Measurements from ENCODE around the gene ABAT. TPM values are rescaled to one million over a fixed set of nuclear protein-coding genes. Genes with fewer than 3 reads are reported as not detected.

ABAT gene
- total RNA-seq, 2 donors from 2014 or later = 9.8 to 14.9 TPM

- TF ChIP-seq, protein P1, sequence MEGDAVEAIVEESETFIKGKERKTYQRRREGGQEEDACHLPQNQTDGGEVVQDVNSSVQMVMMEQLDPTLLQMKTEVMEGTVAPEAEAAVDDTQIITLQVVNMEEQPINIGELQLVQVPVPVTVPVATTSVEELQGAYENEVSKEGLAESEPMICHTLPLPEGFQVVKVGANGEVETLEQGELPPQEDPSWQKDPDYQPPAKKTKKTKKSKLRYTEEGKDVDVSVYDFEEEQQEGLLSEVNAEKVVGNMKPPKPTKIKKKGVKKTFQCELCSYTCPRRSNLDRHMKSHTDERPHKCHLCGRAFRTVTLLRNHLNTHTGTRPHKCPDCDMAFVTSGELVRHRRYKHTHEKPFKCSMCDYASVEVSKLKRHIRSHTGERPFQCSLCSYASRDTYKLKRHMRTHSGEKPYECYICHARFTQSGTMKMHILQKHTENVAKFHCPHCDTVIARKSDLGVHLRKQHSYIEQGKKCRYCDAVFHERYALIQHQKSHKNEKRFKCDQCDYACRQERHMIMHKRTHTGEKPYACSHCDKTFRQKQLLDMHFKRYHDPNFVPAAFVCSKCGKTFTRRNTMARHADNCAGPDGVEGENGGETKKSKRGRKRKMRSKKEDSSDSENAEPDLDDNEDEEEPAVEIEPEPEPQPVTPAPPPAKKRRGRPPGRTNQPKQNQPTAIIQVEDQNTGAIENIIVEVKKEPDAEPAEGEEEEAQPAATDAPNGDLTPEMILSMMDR (IDR thresholded peaks at IDR 0.05) = no peak
- H3K4me1 ChIP-seq = no peaks in the 10 kb centered on the region
- H3K4me3 ChIP-seq = no peak overlapping the region
- no peak for DNase-seq (ENCODE audit: low spot score)
- no peaks in the 10 kb centered on the region for H3K9me3 ChIP-seq
- H3K36me3 ChIP-seq = peaks cover 71% of the 10 kb centered on the region
- H3K27ac ChIP-seq = no peak overlapping the region
- H3K27me3 ChIP-seq = no peaks in the 10 kb centered on the region
Measured at GRCh38 chr16:8645831-8646230, 28.6 kb upstream of the ABAT start.

GRCh38 chr16:8646326-8647053, 27.9 kb upstream of the ABAT start:
- DNase-seq (ENCODE audit: low spot score) = no peak
- H3K27me3 ChIP-seq = no peaks in the 10 kb centered on the region
- H3K4me1 ChIP-seq = no peaks in the 10 kb centered on the region
- H3K27ac ChIP-seq = no peak overlapping the region
- H3K36me3 ChIP-seq = peaks cover 65% of the 10 kb centered on the region
- TF ChIP-seq, protein P1 (IDR thresholded peaks at IDR 0.05) = no peak
- H3K9me3 ChIP-seq = no peaks in the 10 kb centered on the region
- H3K4me3 ChIP-seq = no peak overlapping the region

DNA sequence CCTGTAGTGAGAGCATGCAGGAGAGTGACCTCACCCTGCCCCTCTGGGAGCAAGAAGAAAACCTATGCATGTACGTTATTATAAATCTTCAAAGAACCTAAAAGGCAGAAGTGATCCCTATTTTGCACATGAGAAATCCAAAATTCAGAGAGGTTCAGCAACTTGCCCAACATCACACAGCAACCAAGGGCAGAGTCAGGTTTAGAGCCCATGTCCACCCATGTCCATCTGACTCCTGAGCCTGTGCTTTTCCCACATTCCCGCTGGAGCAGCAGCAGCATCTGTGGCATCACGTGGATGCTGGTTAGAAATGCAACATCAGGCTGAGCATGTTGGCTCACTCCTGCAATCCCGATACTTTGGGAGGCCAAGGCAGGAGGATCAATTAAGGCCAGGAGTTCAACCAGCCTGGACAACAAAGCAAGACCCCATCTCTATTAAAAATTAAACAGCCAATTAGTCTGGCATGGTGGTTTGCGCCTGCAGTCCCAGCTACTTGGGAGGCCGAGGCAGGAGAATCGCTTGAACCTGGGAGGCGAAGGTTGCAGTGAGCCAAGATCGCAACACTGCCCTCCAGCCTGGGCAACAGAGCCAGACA, 26.6 kb upstream of the ABAT start:
- Histone ChIP-seq H3K36me3 (peaks cover 52% of the 10 kb centered on the region), H3K4me1 (no peaks in the 10 kb centered on the region), H3K4me3 (no peak overlapping the region), H3K27me3 (no peaks in the 10 kb centered on the region), H3K27ac (no peak overlapping the region), H3K9me3 (no peaks in the 10 kb centered on the region)
- DNase-seq (ENCODE audit: low spot score) = no peak
- TF ChIP-seq, protein P1 (IDR thresholded peaks at IDR 0.05) = no peak

- H3K36me3 ChIP-seq = peaks cover 43% of the 10 kb centered on the region
- TF ChIP-seq, protein P1 (IDR thresholded peaks at IDR 0.05) = no peak
Measured at GRCh38 chr16:8648877-8649276, 25.5 kb upstream of the ABAT start.

DNA sequence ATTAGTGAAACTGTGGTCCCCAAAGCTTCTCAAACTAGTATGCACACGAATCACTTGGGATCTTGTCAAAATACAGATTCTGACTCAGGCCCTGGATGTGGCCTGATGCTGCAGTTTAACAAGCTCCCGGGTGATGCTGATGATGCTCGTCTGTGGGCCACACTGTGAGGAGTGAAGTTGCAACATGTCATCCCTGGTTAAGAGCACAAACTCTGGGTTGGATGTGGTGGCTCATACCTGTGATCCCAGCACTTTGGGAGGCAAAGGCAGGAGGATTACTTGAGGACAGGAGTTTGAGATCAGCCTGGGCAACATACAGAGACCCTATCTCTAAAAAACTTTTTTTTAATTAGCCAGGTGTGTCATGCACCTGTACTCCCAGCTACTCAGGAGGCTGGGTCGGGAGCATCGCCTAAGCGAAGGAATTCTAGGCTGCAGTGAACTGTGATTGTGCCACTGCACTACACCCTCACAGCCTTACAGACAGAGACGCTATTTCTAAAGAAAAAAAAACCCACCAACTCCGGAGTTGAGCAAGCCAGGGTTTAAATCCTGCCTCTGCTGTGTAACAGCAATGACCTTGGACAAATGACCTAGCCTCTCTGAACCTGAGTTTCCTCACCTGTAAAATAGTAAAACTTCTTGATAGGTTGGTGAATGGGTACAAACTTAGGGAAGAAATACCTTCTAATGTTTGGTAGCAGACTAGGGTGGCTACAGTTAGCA, 24.4 kb upstream of the ABAT start:
- Histone ChIP-seq H3K4me1 (no peaks in the 10 kb centered on the region), H3K27me3 (no peaks in the 10 kb centered on the region), H3K36me3 (peaks cover 32% of the 10 kb centered on the region), H3K9me3 (no peaks in the 10 kb centered on the region), H3K4me3 (no peak overlapping the region), H3K27ac (no peak overlapping the region)
- no peak for DNase-seq (ENCODE audit: low spot score)
- TF ChIP-seq, protein P1 (IDR thresholded peaks at IDR 0.05) = no peak

More at GRCh38 chr16:8648877-8649276, 25.5 kb upstream of the ABAT start:
- Histone ChIP-seq H3K27me3 (no peaks in the 10 kb centered on the region), H3K4me3 (no peak overlapping the region), H3K27ac (no peak overlapping the region), H3K9me3 (no peaks in the 10 kb centered on the region), H3K4me1 (no peaks in the 10 kb centered on the region)
- no peak for DNase-seq (ENCODE audit: low spot score)

Measured in right atrium auricular region (tissue), 2 donors.